Stimulated activated naive CD8-positive, alpha-beta T cell treated with anti-CD3 and anti-CD28 coated beads, Interleukin-15, Interleukin-2, amounts not matched to agents 100 U/mL and 50 U/mL, for 24 hours (primary cell): ENCODE measurements around the gene SPTLC2.
A peak's percentile ranks its signal among the peaks of the same experiment; 100 is the strongest.

Experiments used
- ATAC-seq: fragments of 150-1000 bp; cut with Tn5 transposase; one replicate; pipeline ENCODE4 v1.10.0; 2021
- DNase-seq: peaks from one replicate; pipeline ENCODE4 v3.0.0; 2021

The SPTLC2 gene

DNA sequence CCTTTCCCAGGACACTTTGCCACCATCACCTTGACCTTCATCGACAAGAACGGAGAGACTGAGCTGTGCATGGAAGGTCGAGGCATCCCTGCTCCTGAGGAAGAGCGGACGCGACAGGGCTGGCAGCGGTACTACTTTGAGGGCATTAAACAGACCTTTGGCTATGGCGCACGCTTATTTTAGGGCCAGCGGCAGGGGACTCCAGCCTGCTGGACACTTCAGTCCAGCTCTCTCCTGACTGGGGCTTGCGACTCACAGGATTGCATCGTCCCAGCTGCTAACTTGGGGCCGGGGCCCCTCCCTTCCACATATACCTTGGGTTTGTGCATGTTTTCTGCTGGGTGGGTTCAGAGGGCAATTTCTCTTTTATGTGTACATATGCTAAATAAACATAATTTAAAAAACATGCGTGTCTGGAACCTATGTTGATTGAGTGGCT, 147.4 kb downstream of the SPTLC2 start:
- no peak for DNase-seq
- ATAC-seq, result no peak

DNA sequence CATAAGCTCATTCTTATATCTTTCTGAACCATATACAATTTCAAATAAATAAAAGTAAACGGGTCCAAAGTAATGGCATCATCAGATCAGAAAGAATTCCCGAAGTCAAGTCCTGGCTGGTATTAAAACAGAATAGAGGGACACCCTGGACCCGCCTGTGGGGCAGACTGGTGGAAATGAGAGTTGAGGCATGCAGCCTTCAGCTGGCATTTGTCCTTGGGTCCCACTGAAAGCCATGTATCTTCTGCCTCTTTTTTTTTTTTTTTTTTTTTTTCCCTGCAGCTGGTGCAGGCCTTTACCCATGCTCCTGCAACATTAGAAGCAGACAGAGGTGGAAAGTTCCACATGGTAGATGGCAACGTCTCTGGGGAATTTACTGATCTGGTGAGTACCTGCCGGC, 148.6 kb downstream of the SPTLC2 start:
- no peak for ATAC-seq
- DNase-seq, result no peak

DNA sequence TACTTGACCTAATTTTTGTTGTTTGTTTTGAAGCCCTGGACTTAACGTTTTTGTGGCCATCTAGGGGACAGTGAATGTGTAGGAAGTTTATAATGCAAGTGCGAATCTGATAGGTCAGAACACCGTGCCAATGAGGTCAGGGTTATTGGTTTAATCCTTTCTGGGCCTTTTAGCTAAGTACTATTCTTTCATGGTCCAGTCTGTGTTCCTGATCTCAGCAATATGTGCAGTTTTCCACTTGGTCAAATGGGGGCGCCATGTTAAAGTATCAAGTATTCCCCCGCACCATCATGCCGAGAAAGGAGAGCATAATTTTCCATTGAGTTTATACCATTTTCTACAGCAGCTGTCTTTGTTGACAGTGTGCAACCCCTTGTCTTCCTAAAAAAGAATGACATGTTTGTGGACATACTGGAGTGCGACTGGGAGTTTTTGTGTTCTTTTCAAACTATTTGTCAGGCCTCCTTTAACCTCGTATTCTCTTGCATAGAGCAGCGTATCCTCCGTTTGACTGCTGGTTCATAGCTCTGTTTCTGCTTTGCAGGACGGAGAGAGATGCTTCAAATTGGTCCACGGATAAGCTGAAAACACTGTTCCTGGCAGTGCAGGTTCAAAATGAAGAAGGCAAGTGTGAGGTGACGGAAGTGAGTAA, 157.2 kb downstream of the SPTLC2 start:
- ATAC-seq (no peak), DNase-seq (peak; percentile 78)

DNA sequence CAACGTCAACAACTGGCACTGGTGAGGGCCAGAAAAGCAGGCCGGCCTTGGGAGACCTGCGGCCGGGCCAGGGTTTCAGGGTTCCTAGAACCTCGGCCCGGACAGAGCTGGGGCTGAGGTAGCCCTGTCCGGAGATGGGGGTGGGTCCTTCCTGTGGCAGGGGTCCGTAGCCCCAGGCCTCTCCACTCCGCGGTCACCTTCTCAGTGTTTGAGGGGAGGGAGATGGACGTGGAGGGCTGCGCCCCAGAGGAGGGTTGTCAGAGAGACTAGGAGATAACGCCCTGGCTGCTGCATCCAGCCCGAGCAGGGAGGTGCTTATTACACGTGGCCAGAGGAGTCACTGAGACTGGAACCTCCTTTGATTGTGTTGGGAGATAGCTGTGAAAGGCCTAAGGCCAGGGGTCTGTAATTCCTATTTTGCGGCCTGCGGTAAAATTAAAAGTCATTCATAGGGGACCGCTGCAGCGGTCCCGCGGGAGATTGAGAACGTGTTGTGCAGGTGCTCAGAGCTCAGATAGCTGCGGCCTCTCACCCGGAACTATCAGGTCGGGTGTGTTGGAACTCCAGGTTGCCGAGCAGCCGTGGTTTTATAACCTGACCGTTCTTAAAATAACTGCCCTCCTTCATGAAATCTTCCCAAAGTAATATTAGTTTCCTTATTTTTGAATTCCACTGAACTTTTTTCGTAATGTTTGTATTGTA, 158.0 kb downstream of the SPTLC2 start:
- ATAC-seq, result peak; percentile 11

DNA sequence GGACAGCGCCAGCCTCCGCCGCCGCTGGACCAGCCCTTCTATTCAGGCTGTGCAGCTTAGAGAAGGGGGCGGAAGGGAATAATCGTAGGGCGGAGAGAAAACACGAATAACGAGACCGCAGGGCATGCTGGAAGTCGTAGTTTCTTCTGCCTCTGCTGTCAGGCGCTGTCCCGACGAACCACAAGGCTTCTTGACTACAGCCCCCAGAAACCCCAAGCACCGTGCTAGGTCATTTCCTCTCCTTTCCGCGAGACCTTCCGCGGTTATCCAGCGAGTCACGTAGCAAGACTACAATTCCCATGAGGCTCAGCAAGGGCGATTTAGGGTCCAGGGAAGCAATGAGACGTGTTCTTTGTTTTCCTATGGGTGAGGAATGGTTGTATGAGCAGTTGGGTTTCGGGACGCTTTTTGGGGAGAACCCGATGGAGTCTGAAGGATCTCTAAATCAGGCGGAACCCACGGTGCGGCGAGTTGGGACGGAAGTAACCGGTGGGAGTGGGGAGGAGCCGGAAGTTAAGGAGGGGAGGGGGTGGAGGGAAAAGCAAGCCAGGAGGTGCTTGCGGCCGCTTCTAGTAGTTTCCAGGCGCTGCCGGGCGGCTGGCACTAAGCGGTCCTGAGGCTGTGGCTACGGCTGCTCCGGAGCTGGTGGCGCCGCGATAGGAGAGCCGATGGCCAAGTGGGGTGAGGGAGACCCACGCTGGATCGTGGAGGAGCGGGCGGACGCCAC, 158.8 kb downstream of the SPTLC2 start, which contains the start of the genes AHSA1 and VIPAS39:
AHSA1 (plus strand) TSS at position 572 of the 727 bp plus-strand sequence; CDS start at position 669, 97 bp downstream.
VIPAS39 (minus strand) TSS at position 80 of the 727 bp plus-strand sequence. CDS start 3,499 bp downstream, outside the sequence.
- DNase-seq, result peak; percentile 90
- ATAC-seq, result peak; percentile 96

More for the DNA sequence above, 158.0 kb downstream of the SPTLC2 start:
- peak; percentile 46 for DNase-seq

DNA sequence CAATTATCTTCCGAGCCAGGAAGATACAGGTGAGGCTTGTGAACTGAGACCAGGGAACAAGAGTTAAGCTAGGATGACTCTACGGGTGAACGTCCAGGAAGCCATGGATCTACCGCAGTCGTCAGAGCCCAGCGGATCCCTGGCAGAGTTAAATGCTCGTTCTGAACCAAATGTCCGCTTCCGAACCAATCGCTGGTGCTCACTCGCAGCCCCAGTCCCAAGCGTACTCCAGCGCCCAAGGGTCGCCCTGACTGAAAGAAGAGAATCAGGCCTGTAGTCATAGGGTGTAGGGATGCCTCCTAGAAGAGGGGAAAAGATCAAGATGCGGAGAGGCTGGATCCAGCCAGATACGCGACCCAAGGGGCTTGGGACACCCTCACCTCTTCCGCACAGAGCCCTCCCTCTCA, 159.3 kb downstream of the SPTLC2 start:
- no peak for DNase-seq
- ATAC-seq, result no peak
